C4-2B (cell line): ENCODE data around the gene SEMA5A.

Experiments
- ZFX ChIP-seq: fragments of 450-650 bp; IDR thresholded peaks from 2 replicates; pipeline ENCODE4 v1.6.1; 2017
- TF ChIP-seq, protein P1 (sequence below): fragments of 450-650 bp; conservative IDR thresholded peaks from 2 replicates; pipeline ENCODE4 v1.5.1; 2017; ENCODE audit warnings: mild to moderate bottlenecking

DNA sequence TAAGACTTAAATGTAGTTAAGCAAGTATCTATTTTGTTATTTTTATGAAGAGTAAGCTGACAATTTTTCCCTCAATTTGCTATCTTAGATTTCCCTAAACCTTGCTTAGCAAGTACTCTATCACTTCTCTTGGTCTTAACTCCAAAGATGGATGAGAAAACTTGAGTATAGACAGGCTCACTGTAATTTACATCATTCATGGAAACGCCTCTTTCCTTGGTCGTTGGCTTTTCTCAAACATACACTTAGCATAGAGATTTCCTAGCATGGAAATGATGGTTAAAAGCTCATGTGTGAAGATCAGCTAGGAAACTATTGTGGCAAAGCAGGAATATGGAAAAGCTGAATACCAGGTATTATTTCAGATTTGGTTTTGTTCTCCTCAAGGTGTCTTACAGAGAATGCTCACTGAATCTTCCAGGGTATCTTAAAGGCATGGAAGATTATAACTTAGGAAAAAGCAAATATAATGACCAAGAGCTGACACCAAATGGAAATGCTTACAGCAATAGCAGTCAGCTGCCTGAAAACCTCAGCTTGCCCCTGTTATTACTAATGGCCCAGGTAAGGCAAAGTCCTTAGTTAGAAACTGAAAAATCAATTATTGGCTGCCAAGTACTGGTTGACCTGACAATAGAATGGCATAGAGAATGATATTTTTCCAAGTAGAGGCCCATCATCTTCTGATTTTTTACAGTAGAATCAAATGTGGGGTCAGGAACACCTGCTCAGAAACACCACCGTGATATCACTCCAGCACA lies 84.8 kb downstream of the SEMA5A start:
- TF ChIP-seq, protein P1, sequence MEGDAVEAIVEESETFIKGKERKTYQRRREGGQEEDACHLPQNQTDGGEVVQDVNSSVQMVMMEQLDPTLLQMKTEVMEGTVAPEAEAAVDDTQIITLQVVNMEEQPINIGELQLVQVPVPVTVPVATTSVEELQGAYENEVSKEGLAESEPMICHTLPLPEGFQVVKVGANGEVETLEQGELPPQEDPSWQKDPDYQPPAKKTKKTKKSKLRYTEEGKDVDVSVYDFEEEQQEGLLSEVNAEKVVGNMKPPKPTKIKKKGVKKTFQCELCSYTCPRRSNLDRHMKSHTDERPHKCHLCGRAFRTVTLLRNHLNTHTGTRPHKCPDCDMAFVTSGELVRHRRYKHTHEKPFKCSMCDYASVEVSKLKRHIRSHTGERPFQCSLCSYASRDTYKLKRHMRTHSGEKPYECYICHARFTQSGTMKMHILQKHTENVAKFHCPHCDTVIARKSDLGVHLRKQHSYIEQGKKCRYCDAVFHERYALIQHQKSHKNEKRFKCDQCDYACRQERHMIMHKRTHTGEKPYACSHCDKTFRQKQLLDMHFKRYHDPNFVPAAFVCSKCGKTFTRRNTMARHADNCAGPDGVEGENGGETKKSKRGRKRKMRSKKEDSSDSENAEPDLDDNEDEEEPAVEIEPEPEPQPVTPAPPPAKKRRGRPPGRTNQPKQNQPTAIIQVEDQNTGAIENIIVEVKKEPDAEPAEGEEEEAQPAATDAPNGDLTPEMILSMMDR, result no peak
- no peak for TF ChIP-seq ZFX
